HG02588 (cell line): ENCODE results near the gene SEPSECS.
"Not testable (repeated sequence)": the region's sequence is repeated elsewhere in the genome, so short reads cannot be mapped to it uniquely, and the experiment has no call there.

Source experiments
- ATAC-seq: cut with Tn5 transposase; IDR thresholded peaks from one replicate; pipeline ENCODE4 v1.9.1; 2021; ENCODE audit warnings: mild to moderate bottlenecking, moderate library complexity; ENCODE audit not compliant: unreplicated experiment

The SEPSECS gene

DNA sequence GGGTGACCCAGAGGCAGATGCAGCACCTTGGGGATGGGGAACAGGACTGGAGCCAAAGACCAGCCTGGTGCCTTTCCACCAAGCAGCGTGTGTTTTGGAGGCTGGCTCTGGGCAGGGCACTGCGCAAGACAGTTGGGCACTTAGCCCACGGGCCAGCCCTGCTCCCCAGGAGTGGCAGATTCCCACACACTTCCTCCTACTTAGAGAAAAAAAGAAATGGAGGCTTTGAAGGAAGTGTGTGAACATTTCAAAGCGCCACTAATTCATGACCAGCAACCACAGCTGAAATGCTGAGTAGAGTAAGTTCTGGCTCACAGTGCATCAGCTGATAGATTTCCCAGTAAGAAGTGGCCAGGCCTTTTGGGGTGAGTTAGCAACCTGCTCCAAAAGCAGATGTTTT lies 74.6 kb downstream of the SEPSECS start:
- ATAC-seq, result no peak

DNA sequence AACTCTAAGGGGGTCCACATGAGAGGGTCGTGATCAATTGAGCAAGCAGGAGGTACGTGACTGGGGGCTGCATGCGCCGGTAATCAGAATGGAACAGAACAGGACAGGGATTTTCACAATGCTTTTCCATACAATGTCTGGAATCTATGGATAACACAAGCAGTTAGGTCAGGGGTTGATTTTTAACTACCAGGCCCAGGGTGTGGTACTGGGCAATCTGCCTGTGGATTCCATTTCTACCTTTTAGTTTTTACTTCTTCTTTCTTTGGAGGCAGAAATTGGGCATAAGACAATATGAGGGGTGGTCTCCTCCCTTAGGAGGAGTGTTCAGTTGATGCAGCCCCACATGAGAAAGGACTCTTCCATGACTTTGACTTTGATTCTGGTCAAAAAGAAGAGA lies 76.8 kb downstream of the SEPSECS start:
- ATAC-seq, result not testable (repeated sequence)

DNA sequence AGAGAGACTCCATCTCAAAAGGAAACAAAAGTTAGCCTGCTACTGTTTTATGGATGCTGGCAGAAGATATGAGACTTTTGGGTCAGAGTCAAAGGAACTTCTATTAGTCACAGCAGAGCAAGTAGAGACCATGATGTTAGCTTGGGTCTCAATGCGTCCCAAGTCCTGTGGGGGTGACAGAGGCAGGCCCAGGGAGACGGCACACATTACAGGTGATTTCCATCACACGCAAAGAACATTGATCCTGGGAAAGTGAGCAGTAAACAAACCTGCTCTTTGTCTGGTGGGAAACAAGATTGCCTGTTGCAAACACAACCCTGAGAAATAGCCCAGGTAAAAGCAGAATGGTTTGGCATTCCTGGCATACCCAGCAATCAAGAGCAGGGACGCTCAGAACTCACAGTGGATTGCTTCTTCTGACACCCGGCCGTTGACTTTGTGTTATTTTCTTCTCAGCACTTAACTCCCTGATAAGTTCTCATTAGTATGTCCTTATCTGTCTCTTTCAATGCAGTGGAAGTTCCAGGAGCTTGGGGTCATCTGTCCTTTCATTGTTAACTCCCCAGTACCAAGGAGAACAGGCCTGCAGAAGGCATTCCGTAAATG lies 78.3 kb downstream of the SEPSECS start:
- ATAC-seq, result no peak

DNA sequence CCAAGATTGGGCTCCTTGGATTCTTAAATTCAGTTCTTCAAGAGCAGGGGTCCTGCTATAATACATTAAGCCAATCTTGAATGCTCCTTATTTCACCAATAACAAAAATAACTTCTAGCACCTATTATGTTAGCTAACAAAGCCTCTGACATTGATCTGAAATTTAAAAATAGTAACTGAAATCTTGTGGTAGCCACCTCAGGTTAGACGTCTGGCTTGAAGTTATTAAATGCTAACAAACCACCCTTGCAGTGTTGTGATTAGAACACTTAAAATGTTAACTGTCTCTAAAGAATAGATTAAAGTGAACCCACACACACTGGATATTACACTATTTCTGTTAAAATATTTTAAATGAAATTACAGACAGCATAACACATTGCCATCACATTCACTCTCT lies 79.7 kb downstream of the SEPSECS start:
- ATAC-seq, result no peak

DNA sequence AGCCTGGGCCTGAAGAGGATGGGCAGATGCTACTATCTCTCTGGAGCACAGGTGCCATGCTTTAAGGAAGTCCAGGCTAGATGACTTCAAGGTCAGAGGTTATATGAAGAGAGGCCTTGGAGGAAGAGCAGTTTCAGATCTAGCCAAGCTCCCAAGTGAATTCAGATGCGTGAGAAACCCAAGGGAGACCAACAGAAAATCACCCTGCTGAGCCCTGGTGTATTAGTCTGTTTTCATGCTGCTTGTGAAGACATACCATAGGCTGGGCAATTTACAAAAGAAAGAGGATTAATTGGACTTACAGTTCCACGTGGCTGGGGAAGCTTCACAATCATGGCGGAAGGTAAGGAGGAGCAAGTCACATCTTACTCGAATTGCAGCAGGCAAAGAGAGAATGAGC lies 81.7 kb downstream of the SEPSECS start:
- ATAC-seq, result no peak

DNA sequence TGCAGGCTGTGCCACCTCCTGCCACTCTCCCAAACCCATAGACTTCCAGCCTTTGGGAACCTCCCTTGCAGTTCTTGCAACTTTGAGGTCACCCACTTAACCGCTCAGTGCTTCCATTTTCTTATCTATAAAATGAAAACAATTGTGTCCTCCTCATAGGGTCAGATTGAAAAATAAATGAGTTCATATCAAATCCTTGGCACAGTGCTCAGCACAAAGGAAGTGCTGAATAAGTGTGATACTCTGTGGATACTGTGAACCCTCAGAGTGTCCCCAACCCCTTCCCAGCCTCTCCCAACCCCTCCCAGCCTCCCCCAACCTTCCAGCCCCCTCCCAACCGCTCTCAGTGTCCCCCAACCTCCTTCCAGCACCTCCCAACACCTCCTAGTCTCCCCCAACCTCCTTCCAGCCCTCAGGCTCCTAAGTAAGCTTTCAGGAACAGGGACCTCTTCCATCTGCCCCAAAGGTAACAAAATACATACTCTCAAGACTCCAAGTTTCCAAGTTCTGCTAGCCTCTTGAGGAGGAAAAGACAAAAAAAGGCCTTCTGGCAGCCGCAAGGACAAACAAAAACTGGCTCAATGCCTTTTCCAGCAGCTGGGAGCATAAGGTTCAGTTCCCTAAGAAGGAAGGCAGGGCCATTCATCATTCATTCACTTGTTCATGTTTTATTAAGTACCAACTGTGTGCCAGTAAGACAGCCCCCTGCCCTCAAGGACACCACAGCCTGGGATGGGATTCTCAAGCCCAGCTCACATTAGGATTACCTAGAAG lies 83.4 kb downstream of the SEPSECS start:
- ATAC-seq, result no peak

DNA sequence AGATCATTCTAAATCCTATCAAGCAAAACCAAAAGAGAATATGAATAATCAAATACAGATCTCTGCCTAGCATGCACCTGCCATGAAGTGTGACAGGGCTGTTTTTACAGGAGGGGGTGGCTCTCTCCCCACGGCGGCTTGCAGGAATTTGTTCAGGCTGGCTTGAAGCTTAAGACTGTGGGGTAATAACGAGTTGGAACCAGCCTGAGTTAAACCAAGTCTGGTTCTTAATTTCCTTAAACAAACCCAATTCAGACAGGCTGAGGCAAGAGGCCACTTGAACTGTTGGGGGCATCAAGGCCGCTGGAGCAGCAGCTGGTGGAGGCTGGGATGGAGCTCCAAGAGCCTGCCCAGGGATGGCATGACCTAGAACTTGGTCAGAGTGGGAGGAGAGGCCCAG lies 84.4 kb downstream of the SEPSECS start:
- no peak for ATAC-seq

DNA sequence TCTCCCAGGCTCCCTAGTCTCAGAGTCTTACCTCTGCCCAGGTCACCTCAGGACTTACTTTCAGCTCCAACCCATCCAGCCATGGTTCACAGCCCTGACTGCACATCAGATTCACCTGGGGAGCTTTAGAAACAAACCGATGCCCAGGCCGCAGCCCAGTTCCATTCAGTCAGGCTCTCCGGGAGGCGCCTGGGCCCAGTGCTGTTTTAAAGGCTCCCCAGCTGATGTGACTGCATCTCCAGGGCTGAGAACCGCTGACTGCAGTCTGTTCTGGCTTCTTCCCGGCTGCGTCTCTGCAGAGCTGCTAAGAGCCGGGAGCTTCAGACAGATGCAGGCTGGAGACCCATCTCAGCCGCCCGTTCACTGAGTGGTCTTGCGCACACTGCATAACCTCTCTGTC lies 85.1 kb downstream of the SEPSECS start:
- ATAC-seq, result no peak

DNA sequence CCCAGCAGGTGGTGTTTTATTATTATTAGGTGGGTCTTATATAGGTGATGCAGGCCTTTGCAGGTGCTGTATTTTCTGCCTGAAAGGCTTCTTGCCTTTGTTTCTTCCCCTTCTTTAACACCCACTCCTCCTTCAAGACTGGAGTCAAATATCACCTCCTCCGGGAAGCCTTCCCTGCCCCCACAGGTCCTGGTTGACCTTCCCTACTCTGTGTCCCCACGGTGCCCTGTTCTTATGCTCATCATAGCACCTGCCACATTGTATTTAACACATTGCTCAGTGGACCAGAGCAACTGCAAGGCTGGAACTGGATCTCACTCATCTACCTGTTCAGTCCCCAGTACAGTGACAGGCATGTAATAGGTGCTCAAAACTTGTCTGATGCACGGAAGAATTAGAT lies 89.7 kb downstream of the SEPSECS start:
- no peak for ATAC-seq
